ENCODE measurements around the gene MS4A13.

DNA sequence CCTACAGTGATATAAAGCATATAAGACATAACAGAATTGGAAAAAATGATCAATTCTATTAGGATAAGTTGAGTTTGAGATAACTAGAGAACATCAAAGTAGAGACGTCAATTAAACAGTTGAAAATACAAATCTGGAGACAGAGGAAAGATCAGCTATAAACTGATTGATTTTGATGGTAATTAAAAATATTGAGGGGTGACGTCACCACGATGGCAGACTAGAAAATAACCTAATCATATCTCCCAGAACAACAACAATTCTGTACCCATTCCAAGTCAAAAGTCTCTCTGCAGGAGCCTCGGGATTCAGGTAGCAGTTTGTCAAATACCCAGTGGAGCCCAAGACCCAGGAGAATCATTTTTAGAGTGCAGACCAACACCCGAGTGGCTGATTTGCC lies 28.9 kb downstream of the MS4A13 start:
- TF ChIP-seq PBX3 (IDR thresholded peaks at IDR 0.05) (no peak), CTCF (IDR thresholded peaks at IDR 0.05) (no peak), FOSB (CRISPR knock-in tag; IDR thresholded peaks at IDR 0.05) (no peak), CHD4 (IDR thresholded peaks at IDR 0.05; ENCODE audit: borderline replicate concordance) (no peak), POLR2A (IDR thresholded peaks at IDR 0.05; ENCODE audit: low read length) (no peak), RCOR1 (IDR thresholded peaks at IDR 0.05; ENCODE audit: low read depth, low read length) (no peak), RFX5 (IDR thresholded peaks at IDR 0.05) (no peak)

All from A549 (cell line).